Spleen (tissue), 11 donors: Measurements from ENCODE around the gene AK3. TPM values are rescaled to one million over a fixed set of nuclear protein-coding genes. Genes with fewer than 3 reads are reported as not detected.

Source experiments
- DNase-seq: peaks from one replicate; pipeline ENCODE4 v3.0.0-alpha.2; 2020
- H3K27ac ChIP-seq, 8 donors: fragments of 200-600 bp; sonication (generic) in 7 of 8; 1 replicate in 4 of 8; 2 replicates in 4 of 8; pipeline versions ENCODE4 v1.5.0 to v1.8.0; 2016 to 2021; ENCODE audit warnings: inconsistent platforms in 4 of 8, mild to moderate bottlenecking in 4 of 8, moderate library complexity in 1 of 8
- H3K27me3 ChIP-seq, 7 donors: fragments of 200-600 bp; sonication (generic) in 6 of 7; replicated peaks in 1 of 7; 1 replicate in 4 of 7; 2 replicates in 3 of 7; pipeline versions ENCODE4 v1.5.0 to v1.8.0; 2016 to 2021; ENCODE audit warnings: inconsistent platforms in 3 of 7, mild to moderate bottlenecking in 1 of 7
- H3K36me3 ChIP-seq, 6 donors: fragments of 200-600 bp; sonication (generic) in 5 of 6; 1 replicate in 4 of 6; 2 replicates in 2 of 6; pipeline versions ENCODE4 v1.5.0 to v1.8.0; 2016 to 2021; ENCODE audit warnings: inconsistent platforms in 2 of 6
- H3K4me1 ChIP-seq, 6 donors: fragments of 200-600 bp; sonication (generic) in 5 of 6; 1 replicate in 3 of 6; 2 replicates in 3 of 6; pipeline versions ENCODE4 v1.5.0 to v1.8.0; 2016 to 2021; ENCODE audit warnings: inconsistent platforms in 3 of 6
- H3K4me3 ChIP-seq, 8 donors: fragments of 200-600 bp; sonication (generic) in 7 of 8; 1 replicate in 4 of 8; 2 replicates in 4 of 8; pipeline versions ENCODE4 v1.5.0 to v1.8.0; 2016 to 2021; ENCODE audit warnings: inconsistent platforms in 4 of 8, mild to moderate bottlenecking in 4 of 8, moderate library complexity in 2 of 8
- H3K9me3 ChIP-seq, 8 donors: fragments of 200-600 bp; sonication (generic) in 7 of 8; 1 replicate in 4 of 8; 2 replicates in 4 of 8; pipeline versions ENCODE4 v1.5.0 to v1.8.0; 2016 to 2021; ENCODE audit warnings: inconsistent platforms in 4 of 8
- POLR2A ChIP-seq, 3 donors: fragments of 450-650 bp; IDR thresholded peaks; one replicate each; pipeline ENCODE4 v1.5.1; 2017; ENCODE audit warnings: antibody characterized with exemption in 3 of 3, mild to moderate bottlenecking in 1 of 3
- POLR2AphosphoS5 ChIP-seq, 3 donors: sonication (generic); formaldehyde crosslinking; IDR thresholded peaks; one replicate each; pipeline ENCODE4 v1.5.1; 2017; ENCODE audit warnings: antibody characterized with exemption in 3 of 3
- WGBS, 5 donors: extraction: QIAGEN DNeasy Blood & Tissue Kit in 3 of 5; methylation state at CpG; one replicate each; pipeline versions ENCODE4 v1.1.5 to v1.1.7; 2013 to 2018; 5-methylcytosine and 5-hydroxymethylcytosine counted together
- intact Hi-C: fragments of 100-400 bp; cut with DNase I; formaldehyde crosslinking; loops from one replicate; pipeline ENCODE4 v1.15.0; 2023; ENCODE audit warnings: low total_unique reads
- polyA plus RNA-seq, 3 donors: library from polyadenylated mRNA; stranded (reverse); fragments of 200-250 nt; gene quantifications; one replicate each; pipeline ENCODE4 v1.2.1, GENCODE V29; 2013
- total RNA-seq, 7 donors: library from RNA; depleted of rRNA in 3 of 7; stranded (reverse); fragments of >200 nt in 3 of 7; fragmentation: NEBNext Ultra II Directional in 4 of 7; extraction: Animal tissue kit (Norgen Biotek cat#: 25700) in 4 of 7; gene quantifications; one replicate each; pipeline versions ENCODE4 v1.1.0 to v1.2.1, GENCODE V29; 2016 to 2021
- TF ChIP-seq, protein P1 (sequence below), 11 experiments: fragments of 200-600 bp in 7 of 11; fragments of 450-650 bp in 4 of 11; sonication (generic) in 4 of 11; IDR thresholded peaks in 8 of 11; conservative IDR thresholded peaks in 3 of 11; 1 replicate in 7 of 11; 2 replicates in 4 of 11; pipeline versions ENCODE4 v1.4.0 to v1.8.0; 2016 to 2021; ENCODE audit warnings: antibody characterized with exemption in 11 of 11, inconsistent platforms in 4 of 11, mild to moderate bottlenecking in 1 of 11
- donor health status: healthy with polysubstance abuse.
- donor health status: DM: no; HTN: no; CAD: no; lungs with moderate emphysema.
- donor health status: DM: no; HTN: no; CAD: no.
- donor health status: Bipolar disorder and iron deficiency.
- donor health status: healthy.
- donor health status: DM: no; HTN: no; CAD: no.
- donor health status: DM: yes; HTN: yes; CAD: no.

AK3 gene
- total and polyA plus RNA-seq, 10 donors = 21.3 to 65.3 (median 41.4) TPM

DNA sequence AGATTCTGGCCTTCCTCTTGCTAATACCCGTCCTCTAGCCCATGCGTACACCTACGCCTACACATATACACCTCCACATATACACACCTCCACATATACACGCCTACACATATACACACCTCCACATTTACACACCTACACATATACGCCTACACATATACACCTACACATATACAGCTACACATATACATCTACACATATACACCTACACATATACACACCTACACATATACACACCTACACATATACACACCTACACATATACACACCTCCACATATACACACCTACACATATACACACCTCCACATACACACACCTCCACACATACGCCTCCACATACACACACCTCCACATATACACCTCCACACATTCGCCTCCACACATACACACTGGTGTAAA is 27.2 kb downstream of the AK3 start:
- no peak for DNase-seq

DNA sequence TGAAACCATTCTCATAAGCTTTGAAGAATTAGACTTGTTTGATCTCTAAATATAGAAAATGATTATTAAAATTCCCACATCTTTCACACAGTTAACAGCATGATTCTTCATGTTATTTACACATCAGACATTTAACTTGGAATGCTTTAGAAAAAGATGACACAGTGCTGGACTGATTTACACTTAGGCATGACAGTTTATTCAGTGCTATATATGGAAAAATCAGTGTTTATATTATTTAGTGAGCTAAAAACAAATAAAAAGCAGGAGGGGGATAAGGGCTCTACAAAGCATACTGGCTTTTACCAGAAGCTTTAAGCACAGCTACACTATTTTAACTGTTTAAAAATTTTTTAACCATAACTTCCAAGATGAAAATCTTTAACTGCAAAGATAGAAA is 31.6 kb downstream of the AK3 start:
- H3K4me3 ChIP-seq = no peak overlapping the region

More for the DNA sequence above, 27.2 kb downstream of the AK3 start:
- Histone ChIP-seq H3K27ac (no peak overlapping the region), H3K4me1 (no peaks in the 10 kb centered on the region), H3K4me3 (no peak overlapping the region), H3K9me3 (no peaks in the 10 kb centered on the region), H3K36me3 (peaks cover 0 to 95% (median 51%) of the 10 kb centered on the region in 6 donors), H3K27me3 (no peaks in the 10 kb centered on the region)
- TF ChIP-seq, protein P1, sequence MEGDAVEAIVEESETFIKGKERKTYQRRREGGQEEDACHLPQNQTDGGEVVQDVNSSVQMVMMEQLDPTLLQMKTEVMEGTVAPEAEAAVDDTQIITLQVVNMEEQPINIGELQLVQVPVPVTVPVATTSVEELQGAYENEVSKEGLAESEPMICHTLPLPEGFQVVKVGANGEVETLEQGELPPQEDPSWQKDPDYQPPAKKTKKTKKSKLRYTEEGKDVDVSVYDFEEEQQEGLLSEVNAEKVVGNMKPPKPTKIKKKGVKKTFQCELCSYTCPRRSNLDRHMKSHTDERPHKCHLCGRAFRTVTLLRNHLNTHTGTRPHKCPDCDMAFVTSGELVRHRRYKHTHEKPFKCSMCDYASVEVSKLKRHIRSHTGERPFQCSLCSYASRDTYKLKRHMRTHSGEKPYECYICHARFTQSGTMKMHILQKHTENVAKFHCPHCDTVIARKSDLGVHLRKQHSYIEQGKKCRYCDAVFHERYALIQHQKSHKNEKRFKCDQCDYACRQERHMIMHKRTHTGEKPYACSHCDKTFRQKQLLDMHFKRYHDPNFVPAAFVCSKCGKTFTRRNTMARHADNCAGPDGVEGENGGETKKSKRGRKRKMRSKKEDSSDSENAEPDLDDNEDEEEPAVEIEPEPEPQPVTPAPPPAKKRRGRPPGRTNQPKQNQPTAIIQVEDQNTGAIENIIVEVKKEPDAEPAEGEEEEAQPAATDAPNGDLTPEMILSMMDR (IDR thresholded peaks at IDR 0.05 in 8 of 11, conservative IDR thresholded peaks at IDR 0.05 in 3 of 11) = no peak
- TF ChIP-seq POLR2A (IDR thresholded peaks at IDR 0.05) (no peak), POLR2AphosphoS5 (IDR thresholded peaks at IDR 0.05) (no peak)
- intact Hi-C loops = no loop called here
- WGBS, 5 donors = 59 to 77% (median 67%) methylated on average over 7 of the region's 7 CpGs

DNA sequence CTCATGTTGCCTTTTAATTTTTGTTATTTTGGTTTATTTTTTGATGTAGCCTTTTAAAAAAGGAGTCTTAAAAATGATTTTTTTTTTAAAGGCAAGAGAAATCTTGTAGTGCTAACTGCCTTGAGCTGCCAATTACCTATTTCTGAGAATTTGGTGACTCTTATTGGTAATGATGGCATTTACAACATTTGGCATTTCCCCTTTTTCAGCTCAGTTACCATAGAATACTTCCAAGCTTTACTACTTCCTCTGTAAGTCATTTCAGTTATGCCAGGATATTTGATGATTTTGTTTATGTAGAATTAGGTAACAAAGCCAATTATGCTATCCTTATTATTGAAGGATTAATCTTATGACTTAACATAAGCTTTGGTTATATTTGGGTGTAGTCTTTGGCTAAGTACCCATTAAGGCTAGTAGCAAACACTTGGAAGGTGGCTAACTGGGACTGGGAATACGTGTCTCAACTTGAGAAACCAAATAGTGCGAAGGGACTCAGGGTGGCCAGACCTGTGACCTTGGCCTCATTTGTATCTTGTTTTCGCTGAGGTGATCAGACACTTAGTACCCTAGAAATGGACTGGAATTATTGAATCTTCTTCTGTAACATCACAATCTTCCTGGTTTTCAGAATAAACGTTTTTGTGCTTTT is 33.9 kb downstream of the AK3 start:
- H3K4me1 ChIP-seq = no peaks in the 10 kb centered on the region
- H3K27me3 ChIP-seq = no peaks in the 10 kb centered on the region
- no peak overlapping the region for H3K4me3 ChIP-seq
- H3K36me3 ChIP-seq = peaks cover 0 to 93% (median 17%) of the 10 kb centered on the region in 6 donors
- TF ChIP-seq POLR2AphosphoS5 (IDR thresholded peaks at IDR 0.05) = no peak
- TF ChIP-seq, protein P1 (IDR thresholded peaks at IDR 0.05 in 8 of 11, conservative IDR thresholded peaks at IDR 0.05 in 3 of 11) = no peak
- TF ChIP-seq POLR2A (IDR thresholded peaks at IDR 0.05) = no peak
- DNase-seq = no peak
- WGBS, 5 donors = 77 to 91% (median 85%) methylated on average over 4 of the region's 4 CpGs
- no peak overlapping the region for H3K27ac ChIP-seq
- no peaks in the 10 kb centered on the region for H3K9me3 ChIP-seq
- intact Hi-C loops = no loop called here

More for the DNA sequence above, 31.6 kb downstream of the AK3 start:
- no peak for DNase-seq
- Histone ChIP-seq H3K36me3 (peaks cover 0 to 90% (median 16%) of the 10 kb centered on the region in 6 donors), H3K9me3 (no peaks in the 10 kb centered on the region), H3K27ac (no peak overlapping the region), H3K27me3 (no peaks in the 10 kb centered on the region), H3K4me1 (no peaks in the 10 kb centered on the region)
- intact Hi-C loops = no loop called here
- no peak for TF ChIP-seq POLR2A (IDR thresholded peaks at IDR 0.05)

DNA sequence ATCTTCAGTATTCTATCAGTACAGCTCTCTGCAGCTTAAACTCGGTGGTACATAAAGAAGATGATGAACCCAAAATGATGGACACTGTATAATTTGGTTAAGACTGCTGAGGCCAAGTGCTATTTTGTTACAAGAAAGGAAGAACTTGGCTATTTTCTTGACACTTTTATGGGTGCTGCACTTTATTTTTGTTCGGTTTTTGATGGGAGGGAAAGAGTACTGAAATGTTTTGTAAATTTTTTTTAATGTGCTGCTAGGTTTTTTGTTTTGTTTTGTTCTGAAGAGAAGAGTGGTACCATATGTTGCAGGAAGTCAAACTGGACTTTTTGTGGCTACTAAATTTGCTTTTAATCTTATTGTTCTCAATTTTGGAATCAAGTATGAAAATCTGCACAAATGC is 35.0 kb downstream of the AK3 start:
- Histone ChIP-seq H3K27ac (no peak overlapping the region), H3K4me1 (no peaks in the 10 kb centered on the region), H3K9me3 (no peaks in the 10 kb centered on the region), H3K4me3 (no peak overlapping the region), H3K36me3 (peaks cover 0 to 93% (median 19%) of the 10 kb centered on the region in 6 donors), H3K27me3 (no peaks in the 10 kb centered on the region)
- 60 to 88% (median 70%) methylated on average over 2 of the region's 2 CpGs for WGBS, 5 donors
- TF ChIP-seq, protein P1 (IDR thresholded peaks at IDR 0.05 in 8 of 11, conservative IDR thresholded peaks at IDR 0.05 in 3 of 11) = no peak
- no peak for TF ChIP-seq POLR2A (IDR thresholded peaks at IDR 0.05)
- no peak for TF ChIP-seq POLR2AphosphoS5 (IDR thresholded peaks at IDR 0.05)
- no peak for DNase-seq
- intact Hi-C loops = no loop called here
